LNCAP (cell line): ENCODE measurements around the gene VPS26B.

Experiments used
- TF ChIP-seq, protein P1 (sequence below): fragments of 450-650 bp; IDR thresholded peaks from 2 replicates; pipeline ENCODE4 v1.5.1; 2017; ENCODE audit warnings: mild to moderate bottlenecking

VPS26B gene

DNA sequence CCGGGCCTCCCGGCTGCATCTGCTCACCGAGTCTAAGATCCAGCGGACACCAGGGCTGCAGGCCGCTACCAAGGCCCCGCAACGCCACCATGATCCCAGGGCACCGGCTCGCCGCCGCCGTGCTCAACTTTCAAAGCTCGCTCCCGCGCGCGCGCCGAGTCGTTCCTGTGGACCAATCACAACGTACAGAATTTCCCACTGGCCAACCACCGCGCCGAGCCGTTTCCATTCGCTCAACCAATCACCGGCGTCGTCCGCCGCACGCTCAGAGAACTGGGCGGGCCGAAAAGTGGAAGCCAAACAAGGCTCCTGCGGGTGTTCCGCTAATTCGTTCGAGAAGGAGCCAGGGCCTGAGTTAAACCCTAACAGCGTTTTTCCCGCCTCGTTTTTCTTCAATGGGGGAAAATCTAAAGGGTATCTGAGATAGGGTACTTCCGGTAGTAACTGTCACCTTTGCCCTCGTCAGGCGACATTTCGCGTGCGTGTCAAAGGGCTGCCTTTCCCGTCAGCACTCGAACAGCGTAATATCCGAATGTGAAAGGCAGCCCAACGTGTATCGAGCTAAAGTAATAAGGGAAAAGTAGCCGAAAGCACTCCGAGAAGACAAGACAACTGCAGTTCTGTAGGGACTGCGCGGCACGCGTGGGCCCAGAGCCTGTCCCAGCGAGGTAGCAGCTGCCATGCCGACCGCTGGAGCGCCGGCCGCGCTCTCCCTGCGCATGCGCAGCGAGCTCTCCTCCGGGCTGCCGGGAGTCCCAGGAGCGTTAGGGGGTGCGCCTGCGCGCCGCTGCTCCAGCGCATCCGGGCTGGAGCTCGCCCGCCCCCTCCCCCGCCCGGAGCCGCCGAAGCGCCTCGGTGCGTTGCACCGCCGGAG is at the start of gene VPS26B, which contains the start of gene NCAPD3:
TSS of gene VPS26B (plus strand) at position 836 of the 874 bp plus-strand sequence. CDS start 452 bp downstream, outside the sequence.
TSS of gene NCAPD3 (minus strand) at position 132 of the 874 bp plus-strand sequence. CDS start at position 91, 41 bp downstream.
- TF ChIP-seq, protein P1, sequence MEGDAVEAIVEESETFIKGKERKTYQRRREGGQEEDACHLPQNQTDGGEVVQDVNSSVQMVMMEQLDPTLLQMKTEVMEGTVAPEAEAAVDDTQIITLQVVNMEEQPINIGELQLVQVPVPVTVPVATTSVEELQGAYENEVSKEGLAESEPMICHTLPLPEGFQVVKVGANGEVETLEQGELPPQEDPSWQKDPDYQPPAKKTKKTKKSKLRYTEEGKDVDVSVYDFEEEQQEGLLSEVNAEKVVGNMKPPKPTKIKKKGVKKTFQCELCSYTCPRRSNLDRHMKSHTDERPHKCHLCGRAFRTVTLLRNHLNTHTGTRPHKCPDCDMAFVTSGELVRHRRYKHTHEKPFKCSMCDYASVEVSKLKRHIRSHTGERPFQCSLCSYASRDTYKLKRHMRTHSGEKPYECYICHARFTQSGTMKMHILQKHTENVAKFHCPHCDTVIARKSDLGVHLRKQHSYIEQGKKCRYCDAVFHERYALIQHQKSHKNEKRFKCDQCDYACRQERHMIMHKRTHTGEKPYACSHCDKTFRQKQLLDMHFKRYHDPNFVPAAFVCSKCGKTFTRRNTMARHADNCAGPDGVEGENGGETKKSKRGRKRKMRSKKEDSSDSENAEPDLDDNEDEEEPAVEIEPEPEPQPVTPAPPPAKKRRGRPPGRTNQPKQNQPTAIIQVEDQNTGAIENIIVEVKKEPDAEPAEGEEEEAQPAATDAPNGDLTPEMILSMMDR = no peak

DNA sequence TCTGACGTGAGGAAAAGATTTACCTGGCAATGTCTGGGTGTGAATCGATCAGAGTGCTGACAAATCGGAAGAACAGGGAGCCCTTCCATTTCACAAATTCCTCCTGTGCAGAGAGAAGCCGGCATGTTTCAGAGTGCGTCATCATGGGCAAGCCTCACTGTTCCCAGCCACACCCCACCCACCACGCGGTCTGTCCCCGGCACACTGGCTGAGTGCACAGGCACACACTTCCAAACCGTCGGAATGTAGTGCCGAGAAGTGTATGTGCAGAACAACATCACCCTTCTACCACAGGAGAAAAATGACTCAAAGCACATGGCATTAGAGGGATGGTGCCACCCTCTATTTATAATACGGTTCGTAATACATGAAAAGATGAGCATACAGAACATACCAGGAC is 48.2 kb upstream of the VPS26B start:
- TF ChIP-seq, protein P1 = no peak

DNA sequence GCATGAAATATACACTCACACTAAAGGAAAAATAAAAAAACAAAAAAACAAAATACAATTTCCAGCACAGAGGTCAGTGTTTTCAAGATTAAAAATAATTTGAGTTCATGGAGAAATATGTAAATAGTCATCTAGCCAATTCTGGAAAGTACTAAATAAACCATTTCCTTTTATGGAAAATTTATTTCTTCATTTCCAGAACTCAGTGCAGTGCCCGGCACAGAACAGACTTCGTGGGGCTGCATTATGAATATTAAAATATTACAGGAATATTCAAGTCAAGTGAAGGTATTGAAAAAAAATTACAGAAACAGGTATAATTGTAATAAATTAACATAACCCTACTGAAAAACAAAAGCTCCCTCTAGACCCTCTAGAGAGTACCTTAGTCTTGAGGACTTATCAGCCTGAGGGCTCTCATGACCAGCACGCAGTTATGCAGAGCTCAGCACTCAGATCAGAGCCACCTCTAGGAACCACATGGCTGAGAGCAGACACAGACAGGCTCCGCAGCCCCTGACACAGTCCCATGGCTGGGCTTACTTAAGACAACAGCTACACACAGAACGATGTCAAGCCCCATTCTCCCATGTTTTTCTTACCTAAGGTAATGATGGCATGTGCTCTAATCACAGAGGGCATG is 46.3 kb upstream of the VPS26B start:
- TF ChIP-seq, protein P1 = no peak

DNA sequence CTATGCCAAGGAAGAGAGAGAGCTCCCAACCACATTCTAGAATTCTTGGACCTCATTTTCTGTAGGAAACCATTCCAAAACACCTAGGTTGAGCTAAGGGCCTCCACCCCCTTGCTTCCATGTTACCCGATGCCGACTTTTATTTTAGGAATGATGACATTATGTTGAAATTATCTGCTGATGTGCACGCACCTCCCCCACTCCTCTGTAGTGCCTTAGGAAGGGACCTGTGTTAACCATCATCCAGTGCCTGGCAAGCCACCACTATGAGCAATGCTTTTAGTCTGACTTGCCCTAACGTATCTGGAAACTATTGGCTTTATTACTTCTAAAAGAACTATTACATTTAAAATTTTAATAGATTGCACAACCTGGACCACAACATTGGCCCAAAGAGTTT is 42.8 kb upstream of the VPS26B start:
- TF ChIP-seq, protein P1 = no peak

DNA sequence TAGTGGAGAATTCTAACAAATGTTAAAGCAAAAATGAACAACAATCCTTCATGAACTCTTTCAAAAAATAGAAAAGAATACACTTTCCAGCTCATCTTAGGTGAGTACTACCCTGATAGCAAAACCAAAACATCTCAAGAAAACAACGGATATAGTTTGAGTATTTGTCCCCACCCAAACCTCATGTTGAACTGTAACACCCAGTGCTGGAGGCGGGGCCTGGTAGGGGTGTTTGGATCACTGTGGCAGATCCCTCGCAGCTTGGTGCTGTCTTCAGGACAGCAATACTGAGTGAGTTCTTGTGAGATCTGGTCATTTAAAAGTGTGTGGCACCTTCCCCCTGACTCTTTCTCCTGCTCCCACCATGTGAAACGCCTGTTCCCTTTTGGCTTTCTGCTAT is 27.7 kb upstream of the VPS26B start:
- TF ChIP-seq, protein P1 = no peak

DNA sequence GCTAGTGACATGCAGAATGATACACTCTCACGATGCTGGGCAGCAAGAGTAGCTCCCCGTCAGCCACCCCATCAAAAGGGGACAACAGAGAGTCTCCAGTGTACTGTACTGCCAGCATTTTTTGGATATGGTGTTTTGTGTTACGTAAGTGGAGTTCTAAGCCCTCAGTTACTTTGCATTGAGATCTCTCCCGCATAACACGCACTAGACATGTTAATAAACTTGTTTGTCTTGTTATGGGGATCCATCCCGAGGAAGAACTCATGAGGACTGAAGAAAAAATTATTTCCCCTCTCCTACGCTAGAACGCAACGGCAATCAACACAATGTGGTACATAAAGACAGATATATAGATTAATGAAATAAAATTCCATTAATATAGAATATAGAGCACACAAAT is 24.9 kb upstream of the VPS26B start:
- TF ChIP-seq, protein P1 = no peak

DNA sequence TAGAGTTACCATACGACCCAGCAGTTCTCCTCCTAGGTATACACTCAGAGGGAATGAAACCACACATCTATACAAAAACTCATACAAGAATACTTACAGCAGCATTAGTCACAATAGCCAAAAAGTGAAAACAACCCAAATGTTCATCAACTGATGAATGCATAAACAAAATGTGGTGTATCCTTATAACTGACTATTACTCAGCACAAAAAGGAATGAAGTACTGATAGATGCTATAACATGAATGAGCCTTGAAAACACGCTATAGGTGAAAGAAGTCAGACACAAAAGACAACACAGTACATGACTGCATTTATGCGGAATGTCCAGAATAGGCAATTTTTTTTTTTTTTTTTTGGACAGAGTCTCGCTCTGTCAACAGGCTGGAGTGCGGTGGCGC is 23.8 kb upstream of the VPS26B start:
- TF ChIP-seq, protein P1 = no peak
